Activated CD4-positive, alpha-beta T cell treated with anti-CD3 and anti-CD28 coated beads, Interleukin-2, amount 50 U/mL, for 48 hours (primary cell): ENCODE data around the gene MYT1.

Experiments
- DNase-seq, 2 experiments: peaks; one replicate each; pipeline ENCODE4 v3.0.0-alpha.2; 2020

The MYT1 gene

GRCh38 chr20:64196309-64196708 is 32.1 kb downstream of the MYT1 start:
- no peak for DNase-seq

DNA sequence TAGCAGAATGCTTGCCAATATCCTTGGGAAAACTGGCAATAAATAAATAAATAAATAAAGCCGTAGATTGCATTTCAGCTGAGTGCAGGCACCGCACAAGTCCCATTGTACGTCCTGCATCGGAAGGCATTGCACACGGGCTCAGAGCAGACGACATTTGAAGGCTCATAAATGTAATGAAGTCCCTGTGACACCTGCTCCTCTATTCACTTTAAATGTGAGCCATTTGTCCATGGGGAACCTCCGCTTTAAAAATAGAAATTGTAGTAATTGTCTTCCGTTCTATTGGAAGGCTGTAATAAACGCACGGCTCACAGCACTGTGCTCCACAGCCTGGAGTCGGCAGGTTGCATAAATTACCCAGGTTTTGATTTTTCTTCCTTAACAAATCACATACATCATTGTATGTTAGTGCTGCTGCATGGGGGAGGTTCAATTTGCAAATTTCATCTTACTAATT is 32.6 kb downstream of the MYT1 start:
- no peak for DNase-seq

DNA sequence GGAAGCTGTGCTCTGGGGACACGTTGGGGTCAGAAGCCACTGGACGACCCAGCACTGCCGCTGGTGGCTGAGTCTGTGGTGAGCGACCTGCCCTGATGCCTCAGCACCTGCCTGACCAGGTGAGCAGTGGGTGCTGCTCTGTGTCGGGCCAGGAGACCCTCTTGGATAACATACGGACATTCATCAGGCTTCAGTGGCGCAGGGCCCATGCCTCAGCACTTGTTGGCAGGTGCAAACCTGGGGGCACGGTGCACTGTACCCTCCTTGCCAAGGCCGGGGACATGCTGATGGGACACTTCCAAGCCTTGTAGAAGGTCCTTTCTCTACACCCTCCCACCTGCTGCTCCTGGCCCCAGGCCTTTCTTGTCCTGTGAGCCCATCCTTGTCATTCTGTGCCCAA is 34.1 kb downstream of the MYT1 start:
- DNase-seq: no peak

DNA sequence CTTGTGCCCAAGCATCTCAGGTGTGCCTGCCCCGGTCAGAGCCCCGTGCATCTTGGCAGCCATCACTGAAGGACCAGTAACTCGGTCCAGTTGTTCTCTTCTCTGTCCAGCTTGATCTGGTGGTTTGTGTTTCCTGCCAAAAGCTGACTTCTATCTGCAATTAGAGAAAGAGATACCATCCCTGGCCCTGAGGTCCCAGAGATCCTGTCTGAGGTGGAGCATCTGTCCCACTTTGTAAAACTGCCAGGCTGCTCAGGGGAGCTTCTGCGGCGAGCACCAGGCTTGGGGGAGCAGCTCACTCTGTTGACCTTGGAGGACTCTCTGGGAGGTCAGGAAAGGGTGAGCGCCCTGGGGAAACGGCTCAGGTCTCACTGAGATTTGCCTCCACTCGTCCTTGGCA is 35.1 kb downstream of the MYT1 start:
- DNase-seq: no peak

DNA sequence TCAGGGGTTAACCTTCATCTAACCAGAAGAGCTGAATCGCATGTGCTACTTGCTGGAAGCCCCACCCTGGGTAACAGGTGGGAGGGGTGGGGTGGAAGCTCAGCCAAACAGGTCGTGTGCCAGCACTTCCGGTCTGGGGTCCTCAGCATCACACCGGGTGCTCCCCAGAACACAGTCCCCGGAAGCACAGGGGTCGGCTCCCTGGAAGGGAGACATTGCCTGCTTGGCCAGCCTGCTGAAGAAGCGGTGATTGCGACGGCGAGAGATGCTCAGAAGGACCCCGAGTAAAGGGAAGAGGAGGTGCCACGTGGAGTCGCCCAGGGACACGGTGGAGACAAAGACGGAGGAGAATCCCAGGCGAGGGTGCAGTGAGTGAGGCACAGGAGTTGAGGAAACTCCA is 36.5 kb downstream of the MYT1 start:
- no peak for DNase-seq

DNA sequence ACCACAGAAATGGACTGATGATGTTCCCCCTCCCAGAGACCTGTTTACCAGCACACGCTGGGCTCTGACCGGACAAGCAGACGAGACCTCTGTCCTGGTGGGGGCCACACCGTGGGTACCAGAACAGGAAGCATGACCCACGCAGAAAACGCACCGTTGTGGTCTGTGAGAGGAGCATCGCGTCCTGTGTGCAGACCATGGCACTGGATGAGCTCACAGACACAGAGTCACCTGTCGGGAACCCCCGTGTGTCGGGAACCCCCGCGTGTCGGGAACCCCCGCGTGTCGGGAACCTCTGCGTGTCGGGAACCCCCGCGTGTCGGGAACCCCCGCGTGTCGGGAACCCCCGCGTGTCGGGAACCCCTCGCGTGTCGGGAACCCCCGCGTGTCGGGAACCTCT is 37.4 kb downstream of the MYT1 start:
- DNase-seq: no peak

DNA sequence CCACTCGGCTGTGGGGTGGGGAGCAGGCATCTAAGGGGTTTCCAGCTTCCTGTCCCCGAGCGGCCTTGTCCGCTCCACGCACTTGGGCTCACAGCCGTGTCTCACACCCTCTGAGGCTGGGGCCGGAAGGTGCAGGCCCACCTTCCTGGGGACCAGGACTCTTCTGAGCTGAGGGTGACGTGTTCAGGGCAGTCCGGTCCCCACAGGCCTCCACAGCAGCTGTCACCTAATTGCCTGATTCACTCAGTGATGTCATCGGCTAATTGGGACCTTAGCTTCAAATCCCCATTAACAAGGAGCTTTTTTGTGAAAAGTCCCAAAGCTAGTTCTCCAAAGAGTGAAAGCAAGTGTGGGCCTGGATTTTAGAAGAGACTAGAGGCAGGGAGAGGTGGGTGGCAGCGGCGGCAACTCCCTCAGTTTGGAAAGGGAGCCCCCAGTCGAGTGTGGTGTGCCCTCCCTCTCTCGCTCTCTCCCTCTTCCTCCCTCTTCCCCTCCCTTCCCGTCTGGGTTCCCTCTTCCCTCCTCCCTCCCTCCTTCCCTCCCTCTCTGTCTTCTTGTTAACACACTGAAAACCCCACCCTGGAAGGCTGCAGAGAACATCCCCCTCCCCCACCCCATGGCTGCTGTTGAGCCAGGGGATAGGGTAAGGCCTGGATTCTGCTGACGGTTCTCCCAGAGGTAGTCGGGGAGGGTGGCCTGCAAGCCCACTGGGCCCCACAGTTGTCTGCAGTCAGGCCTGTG is 39.0 kb downstream of the MYT1 start:
- DNase-seq: no peak

- no peak for DNase-seq
Measured at GRCh38 chr20:64205611-64206026, 41.4 kb downstream of the MYT1 start.

DNA sequence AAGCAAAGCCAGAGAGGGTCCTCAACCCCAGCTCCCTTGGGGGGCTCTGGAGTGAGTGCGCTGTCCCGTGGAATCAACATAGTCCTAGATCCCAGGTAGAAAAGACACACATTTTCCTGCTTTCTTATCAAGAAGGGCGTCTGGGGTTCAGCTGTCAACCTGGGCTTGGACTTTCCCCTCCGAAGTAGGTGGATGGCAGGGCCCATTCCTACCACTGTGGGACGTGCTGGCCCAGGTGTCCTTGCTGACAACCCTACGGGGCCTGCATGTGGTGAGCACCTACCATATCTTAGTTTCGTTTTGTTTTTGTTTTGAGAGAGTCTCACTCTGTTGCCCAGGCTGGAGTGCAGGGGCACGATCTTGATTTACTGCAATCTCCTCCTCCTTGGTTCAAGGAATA is 42.4 kb downstream of the MYT1 start:
- no peak for DNase-seq

- no peak for DNase-seq
Measured at GRCh38 chr20:64207641-64208590, 43.7 kb downstream of the MYT1 start.

GRCh38 chr20:64209148-64209547 is 44.9 kb downstream of the MYT1 start:
- no peak for DNase-seq

- no peak for DNase-seq
Measured at GRCh38 chr20:64210656-64211369, 46.6 kb downstream of the MYT1 start.

DNA sequence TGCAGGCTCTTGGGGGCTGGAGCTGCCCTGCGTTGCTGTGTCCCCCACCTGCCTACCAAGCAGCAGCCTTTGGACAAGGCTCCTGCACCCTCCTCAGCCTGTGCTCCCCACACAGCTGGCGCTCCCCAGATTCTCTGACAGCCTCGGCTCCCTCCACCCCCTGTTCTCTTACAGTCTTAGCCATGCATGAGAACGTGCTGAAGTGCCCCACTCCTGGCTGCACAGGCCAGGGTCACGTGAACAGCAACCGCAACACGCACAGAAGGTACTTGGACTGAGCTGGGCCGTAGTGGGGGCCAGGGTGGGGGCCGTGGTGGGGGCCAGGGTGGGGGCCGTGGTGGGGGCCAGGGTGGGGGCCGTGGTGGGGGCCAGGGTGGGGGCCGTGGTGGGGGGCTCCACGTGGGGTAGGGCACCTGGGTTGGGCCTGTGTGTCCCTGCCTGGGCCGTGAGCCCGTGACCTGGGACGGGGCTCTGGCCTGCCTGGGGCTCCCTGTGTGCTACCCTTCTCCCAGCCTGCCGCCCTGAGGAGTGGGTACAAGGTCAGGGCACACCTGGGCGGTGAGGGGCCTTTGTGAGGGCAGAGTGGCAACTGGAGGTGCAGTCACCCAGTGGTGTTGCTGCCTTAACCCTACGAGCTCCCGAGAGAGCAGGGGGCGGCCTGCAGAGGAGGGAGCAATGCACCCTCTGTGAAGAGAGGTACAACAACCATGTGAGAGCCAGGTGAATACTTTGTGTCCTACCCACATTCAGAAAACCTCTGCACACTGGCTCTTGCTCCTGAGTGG is 47.8 kb downstream of the MYT1 start:
- no peak for DNase-seq

DNA sequence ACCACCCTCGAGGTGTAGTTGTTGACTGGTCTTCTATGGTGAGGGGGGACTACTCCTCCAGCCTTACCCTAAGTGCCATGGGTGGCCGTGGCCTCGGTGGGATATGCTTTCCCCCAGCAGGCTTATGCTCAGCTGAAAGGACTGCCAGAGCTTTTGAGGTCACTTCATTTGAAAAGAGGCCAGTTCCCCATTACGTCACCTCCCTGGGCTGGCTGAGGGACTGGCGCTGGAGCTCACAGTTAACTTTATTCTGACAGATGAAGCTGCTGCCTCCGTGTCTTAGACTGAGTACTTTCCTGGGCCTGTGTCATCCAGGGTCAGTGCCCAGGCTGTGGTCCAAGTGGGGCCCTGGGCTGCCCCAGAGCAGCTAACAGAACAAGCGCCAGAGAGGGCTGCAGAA is 48.5 kb downstream of the MYT1 start:
- no peak for DNase-seq

DNA sequence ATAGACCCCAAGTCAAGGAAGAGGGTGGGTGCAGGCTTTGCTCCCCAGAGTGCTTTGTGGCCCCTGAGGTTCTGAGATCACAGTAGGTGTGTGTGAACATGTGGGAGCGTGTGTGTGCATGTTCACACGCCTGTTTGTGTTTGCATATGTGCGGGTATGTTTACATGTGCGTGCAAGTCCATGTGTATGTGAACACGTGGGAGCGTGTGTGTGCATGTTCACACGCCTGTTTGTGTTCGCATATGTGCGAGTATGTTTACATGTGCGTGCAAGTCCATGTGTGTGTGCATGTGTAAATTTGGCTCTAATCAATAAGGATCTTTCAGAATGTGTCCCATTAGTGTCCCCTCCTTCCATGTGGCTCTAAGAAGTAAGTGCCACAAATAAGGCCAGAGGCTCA is 49.9 kb downstream of the MYT1 start:
- DNase-seq: no peak

GRCh38 chr20:64214952-64215351 is 50.7 kb downstream of the MYT1 start:
- DNase-seq: no peak

DNA sequence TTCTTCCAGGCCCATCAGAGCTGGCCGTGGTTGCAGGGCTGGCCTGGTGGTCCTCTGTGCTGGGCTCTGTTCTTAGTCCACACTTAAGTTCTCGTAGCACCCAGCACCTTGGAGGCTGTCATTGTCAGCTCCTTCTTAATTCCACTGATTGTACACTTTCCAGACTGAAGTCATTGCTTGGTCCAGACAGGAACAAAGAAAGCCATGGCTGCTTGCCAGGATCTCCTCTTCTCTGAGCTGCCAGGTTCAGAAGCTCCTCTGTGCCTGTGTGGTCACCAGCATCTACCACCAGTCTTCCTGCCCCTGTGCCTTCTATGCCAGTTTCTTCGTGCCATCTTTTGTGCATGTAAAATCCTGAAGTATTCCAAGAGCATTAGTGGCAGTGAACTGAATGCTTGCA is 51.8 kb downstream of the MYT1 start:
- no peak for DNase-seq

- DNase-seq: no peak
Measured at GRCh38 chr20:64216910-64217309, 52.7 kb downstream of the MYT1 start.

- no peak for DNase-seq
Measured at GRCh38 chr20:64217539-64218221, 53.4 kb downstream of the MYT1 start.

- no peak for DNase-seq
Measured at GRCh38 chr20:64219202-64219601, 55.0 kb downstream of the MYT1 start.

- DNase-seq: no peak
Measured at GRCh38 chr20:64219730-64220129, 55.5 kb downstream of the MYT1 start.

DNA sequence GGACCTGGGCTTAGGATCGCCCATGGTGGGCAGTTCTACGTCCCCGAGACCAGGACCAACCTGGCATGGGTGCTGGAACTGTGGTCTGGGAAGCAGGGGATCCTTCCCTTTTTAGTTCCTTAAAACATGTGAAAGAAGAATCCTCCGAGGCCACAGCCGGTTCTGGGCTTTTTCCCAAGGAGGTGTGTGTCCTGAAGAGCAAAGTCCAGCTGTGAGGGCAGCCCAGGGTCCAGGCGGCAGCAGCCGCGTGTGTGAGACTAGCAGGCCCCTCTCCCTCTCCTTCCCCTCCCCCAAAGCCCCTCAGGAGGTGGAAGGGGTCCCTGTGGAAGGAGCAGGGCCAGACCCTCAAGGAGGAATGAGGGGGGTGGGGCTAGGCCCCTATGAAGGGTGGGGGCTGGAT is 56.2 kb downstream of the MYT1 start:
- DNase-seq: no peak
